ENCODE data around the gene ELMO3.

The ELMO3 gene

DNA sequence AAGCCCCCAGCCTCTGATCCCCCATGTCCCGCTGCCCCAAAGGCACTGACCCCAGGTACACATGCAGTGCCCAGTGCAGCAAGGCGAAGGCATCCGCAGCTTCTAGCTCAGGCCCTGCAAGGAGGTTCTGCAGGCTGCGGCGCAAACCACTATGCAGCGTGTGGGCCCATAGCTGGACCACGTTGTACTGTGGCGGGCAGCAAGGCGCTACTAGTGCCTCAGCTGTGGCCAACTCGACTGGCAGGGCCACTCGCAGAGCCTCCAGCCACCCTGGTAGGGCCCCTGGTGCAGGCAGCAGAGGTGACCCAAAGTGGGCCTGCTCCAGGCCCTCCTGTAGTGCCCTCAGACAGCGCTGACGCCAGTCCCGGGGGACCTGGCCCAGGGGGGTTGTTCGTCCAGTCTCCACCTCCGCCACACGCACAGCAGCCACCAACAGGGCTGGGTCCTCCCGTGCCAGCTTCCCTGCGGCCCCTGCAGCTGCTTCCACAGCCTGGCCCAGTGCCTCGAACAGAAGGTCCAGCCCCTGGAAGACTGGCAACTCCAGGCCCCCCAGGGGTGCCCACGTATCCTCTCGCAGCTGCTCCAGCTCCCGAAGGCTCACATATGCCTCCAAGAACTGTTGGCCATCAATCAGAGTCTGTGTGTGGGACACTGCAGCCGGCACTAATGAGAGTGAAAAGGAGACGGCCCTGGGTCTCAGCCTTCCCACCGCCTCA, 11.6 kb upstream of the ELMO3 start:
- TF ChIP-seq ZNF311 (tag by site-specific recombination; IDR thresholded peaks at IDR 0.05; ENCODE audit: borderline replicate concordance), result no peak
- TF ChIP-seq ZNF433 (tag by site-specific recombination; IDR thresholded peaks at IDR 0.05; ENCODE audit: low read depth), result no peak
- TF ChIP-seq, protein P1, sequence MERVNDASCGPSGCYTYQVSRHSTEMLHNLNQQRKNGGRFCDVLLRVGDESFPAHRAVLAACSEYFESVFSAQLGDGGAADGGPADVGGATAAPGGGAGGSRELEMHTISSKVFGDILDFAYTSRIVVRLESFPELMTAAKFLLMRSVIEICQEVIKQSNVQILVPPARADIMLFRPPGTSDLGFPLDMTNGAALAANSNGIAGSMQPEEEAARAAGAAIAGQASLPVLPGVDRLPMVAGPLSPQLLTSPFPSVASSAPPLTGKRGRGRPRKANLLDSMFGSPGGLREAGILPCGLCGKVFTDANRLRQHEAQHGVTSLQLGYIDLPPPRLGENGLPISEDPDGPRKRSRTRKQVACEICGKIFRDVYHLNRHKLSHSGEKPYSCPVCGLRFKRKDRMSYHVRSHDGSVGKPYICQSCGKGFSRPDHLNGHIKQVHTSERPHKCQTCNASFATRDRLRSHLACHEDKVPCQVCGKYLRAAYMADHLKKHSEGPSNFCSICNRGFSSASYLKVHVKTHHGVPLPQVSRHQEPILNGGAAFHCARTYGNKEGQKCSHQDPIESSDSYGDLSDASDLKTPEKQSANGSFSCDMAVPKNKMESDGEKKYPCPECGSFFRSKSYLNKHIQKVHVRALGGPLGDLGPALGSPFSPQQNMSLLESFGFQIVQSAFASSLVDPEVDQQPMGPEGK (tag by site-specific recombination; IDR thresholded peaks at IDR 0.05), result no peak
- no peak for TF ChIP-seq ZNF660 (tag by site-specific recombination; IDR thresholded peaks at IDR 0.05)
- no peak for TF ChIP-seq ZNF19 (tag by site-specific recombination; IDR thresholded peaks at IDR 0.05; ENCODE audit: low read depth)
- TF ChIP-seq ZNF248 (tag by site-specific recombination; IDR thresholded peaks at IDR 0.05), result no peak
- no peak for TF ChIP-seq ZNF26 (tag by site-specific recombination; IDR thresholded peaks at IDR 0.05)
- TF ChIP-seq ZFP69B (tag by site-specific recombination; IDR thresholded peaks at IDR 0.05), result no peak
- TF ChIP-seq ZNF140 (tag by site-specific recombination; IDR thresholded peaks at IDR 0.05), result no peak
- ChIA-PET POLR2A (no interaction called here), CTCF (interaction anchor here (0.6 kb wide), 1 partner anchor 18 kb away, joined by 4 read pairs; no protein-coding TSS in a partner anchor)
- no peak overlapping the region for H3K27ac ChIP-seq (ENCODE audit: extremely low read depth, low read depth, low read length)
- no peaks in the 10 kb centered on the region for H3K36me3 ChIP-seq (ENCODE audit: control insufficient read depth in 2 of 2, insufficient read depth in 1 of 2, low read length in 2 of 2)
- peaks cover 9% of the 10 kb centered on the region for H3K4me1 ChIP-seq (ENCODE audit: control insufficient read depth, insufficient read depth, low read length)
- no peak overlapping the region for H3K4me3 ChIP-seq (ENCODE audit: low read depth, low read length)
- H3K9me3 ChIP-seq (ENCODE audit: control insufficient read depth, insufficient read depth, low read depth, low read length), result no peaks in the 10 kb centered on the region

DNA sequence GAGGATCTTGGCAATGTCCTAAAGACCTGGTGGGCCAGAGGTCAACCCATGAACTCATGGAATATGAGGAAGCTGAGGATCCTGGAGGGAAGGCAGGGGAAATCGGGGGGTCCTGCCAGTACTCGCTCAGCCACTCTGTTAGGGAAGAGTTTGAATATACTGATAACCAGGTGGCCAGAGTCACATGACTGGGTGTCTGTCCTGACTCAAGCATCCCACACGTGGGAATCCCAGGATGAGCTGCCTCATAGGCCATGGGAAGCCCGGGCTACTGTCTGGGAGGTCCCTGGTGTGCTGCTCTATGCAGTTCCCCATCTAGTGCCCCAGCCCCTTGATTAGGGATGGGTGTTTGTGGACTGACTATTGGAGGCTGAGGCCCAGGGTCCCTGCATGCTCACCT, 10.6 kb upstream of the ELMO3 start:
- ChIA-PET CTCF (interaction anchor here (1.5 kb wide), 1 partner anchor 228 kb away, joined by 6 read pairs; the partner anchor contains the start of gene CES3), POLR2A (no interaction called here)
- Histone ChIP-seq H3K4me3 (ENCODE audit: low read depth, low read length) (no peak overlapping the region), H3K4me1 (ENCODE audit: control insufficient read depth, insufficient read depth, low read length) (peaks cover 4% of the 10 kb centered on the region), H3K36me3 (ENCODE audit: control insufficient read depth in 2 of 2, insufficient read depth in 1 of 2, low read length in 2 of 2) (peaks cover 0 to 6% of the 10 kb centered on the region in 2 experiments; a peak in 2 of 3 replicates), H3K9me3 (ENCODE audit: control insufficient read depth, insufficient read depth, low read depth, low read length) (no peaks in the 10 kb centered on the region), H3K27ac (ENCODE audit: extremely low read depth, low read depth, low read length) (no peak overlapping the region)
- no peak for TF ChIP-seq ZNF140 (tag by site-specific recombination; IDR thresholded peaks at IDR 0.05)
- TF ChIP-seq REPIN1 (tag by site-specific recombination; IDR thresholded peaks at IDR 0.05; ENCODE audit: low read depth), result no peak
- TF ChIP-seq ZNF645 (tag by site-specific recombination; IDR thresholded peaks at IDR 0.05), result no peak
- no peak for TF ChIP-seq RBAK (tag by site-specific recombination; IDR thresholded peaks at IDR 0.05)
- no peak for TF ChIP-seq ZIC2 (tag by site-specific recombination; IDR thresholded peaks at IDR 0.05)
- no peak for TF ChIP-seq ZNF239 (tag by site-specific recombination; IDR thresholded peaks at IDR 0.05)
- no peak for TF ChIP-seq ZNF514 (tag by site-specific recombination; IDR thresholded peaks at IDR 0.05)
- TF ChIP-seq ZSCAN23 (tag by site-specific recombination; IDR thresholded peaks at IDR 0.05), result no peak
- TF ChIP-seq ZNF560 (tag by site-specific recombination; IDR thresholded peaks at IDR 0.05; ENCODE audit: borderline replicate concordance), result no peak
